NCI-H446 (cell line): Measurements from ENCODE around the gene KRTAP6-3.

Experiments
- DNase-seq, 2 experiments: peaks; one replicate each; lab custom pipeline; 2025; lab: John Stamatoyannopoulos, UW

The KRTAP6-3 gene

GRCh38 chr21:30592140-30592539 lies at the start of gene KRTAP6-3:
TSS of gene KRTAP6-3 (plus strand) at chr21:30592440. CDS start at chr21:30592446, 6 bp downstream.
- DNase-seq: no peak

- no peak for DNase-seq
These were observed 39.5 kb upstream of the KRTAP6-3 start for GRCh38 chr21:30552782-30553181.

GRCh38 chr21:30555095-30555494 lies 37.1 kb upstream of the KRTAP6-3 start:
- no peak for DNase-seq

GRCh38 chr21:30561264-30561895 lies 30.9 kb upstream of the KRTAP6-3 start, which contains the start of gene KRTAP19-7:
TSS of gene KRTAP19-7 (minus strand) at chr21:30561314. CDS start at chr21:30561289, 25 bp downstream.
- no peak for DNase-seq

- no peak for DNase-seq
These were observed 30.3 kb upstream of the KRTAP6-3 start for GRCh38 chr21:30561957-30562356.

GRCh38 chr21:30563072-30563471 lies 29.2 kb upstream of the KRTAP6-3 start:
- no peak for DNase-seq

- DNase-seq: no peak
These were observed 28.6 kb upstream of the KRTAP6-3 start for GRCh38 chr21:30563630-30564029.

GRCh38 chr21:30567617-30568016 lies 24.6 kb upstream of the KRTAP6-3 start:
- DNase-seq: no peak

- DNase-seq: no peak
These were observed 14.5 kb upstream of the KRTAP6-3 start for GRCh38 chr21:30577766-30578165.

GRCh38 chr21:30579346-30579745 lies 12.9 kb upstream of the KRTAP6-3 start:
- DNase-seq: peak; percentile 28 to 53

GRCh38 chr21:30580132-30580531 lies 12.1 kb upstream of the KRTAP6-3 start:
- DNase-seq: peak; percentile 41 to 69

GRCh38 chr21:30582870-30583269 lies 9.4 kb upstream of the KRTAP6-3 start:
- DNase-seq: no peak

GRCh38 chr21:30590297-30590696 lies 1.9 kb upstream of the KRTAP6-3 start, which contains the start of gene KRTAP22-2:
TSS of gene KRTAP22-2 (minus strand) at chr21:30590397.
- DNase-seq: no peak

GRCh38 chr21:30598802-30599201 lies 6.6 kb downstream of the KRTAP6-3 start, which contains the start of gene KRTAP6-2:
TSS of gene KRTAP6-2 (minus strand) at chr21:30598902. CDS start at chr21:30598874, 28 bp downstream.
- no peak for DNase-seq

GRCh38 chr21:30600787-30601186 lies 8.5 kb downstream of the KRTAP6-3 start, which contains the start of gene KRTAP22-1:
TSS of gene KRTAP22-1 (plus strand) at chr21:30601087.
- no peak for DNase-seq

GRCh38 chr21:30605968-30606367 lies 13.7 kb downstream of the KRTAP6-3 start:
- no peak for DNase-seq

- no peak for DNase-seq
These were observed 19.9 kb downstream of the KRTAP6-3 start for GRCh38 chr21:30612132-30612531.

GRCh38 chr21:30613836-30614235 lies 21.6 kb downstream of the KRTAP6-3 start, which contains the start of gene KRTAP6-1:
TSS of gene KRTAP6-1 (minus strand) at chr21:30613930. CDS start at chr21:30613904, 26 bp downstream.
- no peak for DNase-seq

GRCh38 chr21:30615199-30615598 lies 23.0 kb downstream of the KRTAP6-3 start:
- no peak for DNase-seq

- DNase-seq: no peak
These were observed 23.9 kb downstream of the KRTAP6-3 start, which contains the start of gene KRTAP20-1 for GRCh38 chr21:30616125-30616524. TSS of gene KRTAP20-1 (plus strand) at chr21:30616425. CDS start at chr21:30616455, 30 bp downstream.

GRCh38 chr21:30620080-30620479 lies 27.8 kb downstream of the KRTAP6-3 start:
- DNase-seq: no peak

GRCh38 chr21:30620522-30620921 lies 28.3 kb downstream of the KRTAP6-3 start, which contains the start of gene KRTAP20-4:
TSS of gene KRTAP20-4 (plus strand) at chr21:30620627.
- DNase-seq: no peak

- no peak for DNase-seq
These were observed 31.1 kb downstream of the KRTAP6-3 start for GRCh38 chr21:30623362-30623761.
